Heart right ventricle (tissue), 16 donors: ENCODE data around the gene DENND1C. TPM values are rescaled to one million over a fixed set of nuclear protein-coding genes. Genes with fewer than 3 reads are reported as not detected.
A peak's percentile ranks its signal among the peaks of the same experiment; 100 is the strongest.

ENCODE experiments used
- ATAC-seq, 8 donors: fragments of 200-7000 bp; cut with Tn5 transposase; one replicate each; pipeline ENCODE4 v1.9.1; 2020; ENCODE audit warnings: mild to moderate bottlenecking in 8 of 8, moderate library complexity in 8 of 8, moderate number of reproducible peaks in 1 of 8
- DNase-seq, 2 donors: peaks; one replicate each; pipeline ENCODE4 v3.0.0-alpha.2; 2020
- H3K27ac ChIP-seq, 10 donors: fragments of 200-600 bp; sonication (generic) in 2 of 10; one replicate each; pipeline versions ENCODE4 v1.5.0 to v1.8.0; 2020 to 2022; ENCODE audit warnings: mild to moderate bottlenecking in 3 of 10
- H3K27me3 ChIP-seq, 7 donors: fragments of 200-600 bp; one replicate each; pipeline ENCODE4 v1.8.0; 2021 to 2022; ENCODE audit warnings: mild to moderate bottlenecking in 2 of 7
- H3K36me3 ChIP-seq, 9 donors: fragments of 200-600 bp; sonication (generic) in 1 of 9; one replicate each; pipeline versions ENCODE4 v1.5.0 to v1.8.0; 2020 to 2022; ENCODE audit warnings: mild to moderate bottlenecking in 2 of 9
- H3K4me1 ChIP-seq, 9 donors: fragments of 200-600 bp; sonication (generic) in 1 of 9; one replicate each; pipeline versions ENCODE4 v1.5.0 to v1.8.0; 2020 to 2022; ENCODE audit warnings: mild to moderate bottlenecking in 4 of 9
- H3K4me3 ChIP-seq, 10 donors: fragments of 200-600 bp; sonication (generic) in 2 of 10; one replicate each; pipeline versions ENCODE4 v1.5.0 to v1.8.0; 2020 to 2022; ENCODE audit warnings: mild to moderate bottlenecking in 7 of 10, moderate library complexity in 2 of 10
- H3K9me3 ChIP-seq, 11 donors: fragments of 200-600 bp in 10 of 11; sonication (generic) in 2 of 11; one replicate each; pipeline versions ENCODE4 v1.5.0 to v1.8.0; 2013 to 2022; ENCODE audit warnings: mild to moderate bottlenecking in 2 of 11, control low read depth in 1 of 11, moderate library complexity in 1 of 11
- CTCF ChIP-seq, 9 donors: fragments of 200-600 bp; sonication (generic) in 2 of 9; IDR thresholded peaks; one replicate each; pipeline versions ENCODE4 v1.5.0 to v1.8.0; 2021 to 2022; ENCODE audit warnings: antibody characterized with exemption in 9 of 9, mild to moderate bottlenecking in 5 of 9, moderate library complexity in 1 of 9
- WGBS, 2 donors: extraction: QIAGEN DNeasy Blood & Tissue Kit; methylation state at CpG; one replicate each; pipeline ENCODE4 v1.1.7; 2013; ENCODE audit warnings: inconsistent platforms in 1 of 2; 5-methylcytosine and 5-hydroxymethylcytosine counted together
- intact Hi-C, 10 donors: fragments of 100-400 bp; cut with DNase I; formaldehyde crosslinking; loops; one replicate each; pipeline versions ENCODE4 v1.11.1 to v1.14.2; 2022
- polyA plus RNA-seq, 2 donors: library from polyadenylated mRNA; stranded (reverse); fragments of 200-250 nt; gene quantifications; one replicate each; pipeline ENCODE4 v1.2.3, GENCODE V29; 2013
- total RNA-seq, 10 donors: library from RNA; stranded (reverse); fragmentation: NEBNext Ultra II Directional in 3 of 10; extraction: Animal tissue kit (Norgen Biotek cat#: 25700) in 3 of 10; gene quantifications; one replicate each; pipeline versions ENCODE4 v1.2.1 to v1.2.4, GENCODE V29; 2021 to 2023
- donor health status: Arrhythmogenic right ventricular cardiomyopathy.
- donor health status: ischemic (EF 13 %, LVEDD 7.1; RV severe dilation, severe dysfunction).
- donor health status: healthy with polysubstance abuse.
- donor health status: DM: no; HTN: yes; CAD: no.
- donor health status: DM: no; HTN: no; CAD: no.
- donor health status: ischemic (EF 25% LVEDD 6.9; RV normal size, moderate dysfunction).
- donor health status: ischemic (EF 25% LVEDD 5.7; RV mildly dilated, moderate dysfunction).
- donor health status: healthy.
- donor health status: DM: yes; HTN: yes; CAD: no.
- donor health status: Ischemic cardiomyopathy.
- donor health status: ischemic (EF 35%, LVEDD 5.7; RV mildly dilated, moderate dysfunction).
- donor health status: nonischemic (EF 11% LVEDD 7.7; RV severe dilation, severe dysfunction).
- donor health status: DM: yes; HTN: yes; CAD: no.
- donor health status: PGD.
- donor health status: ischemic (EF 29% LVEDD 5.4; RV normal size, mild dysfunction).
- donor health status: nonischemic (EF 23%, LVEDD 6.1; RV moderate dilation, normal function).

DENND1C gene
- total and polyA plus RNA-seq, 12 donors = 0.09 to 4.0 (median 0.69) TPM

DNA sequence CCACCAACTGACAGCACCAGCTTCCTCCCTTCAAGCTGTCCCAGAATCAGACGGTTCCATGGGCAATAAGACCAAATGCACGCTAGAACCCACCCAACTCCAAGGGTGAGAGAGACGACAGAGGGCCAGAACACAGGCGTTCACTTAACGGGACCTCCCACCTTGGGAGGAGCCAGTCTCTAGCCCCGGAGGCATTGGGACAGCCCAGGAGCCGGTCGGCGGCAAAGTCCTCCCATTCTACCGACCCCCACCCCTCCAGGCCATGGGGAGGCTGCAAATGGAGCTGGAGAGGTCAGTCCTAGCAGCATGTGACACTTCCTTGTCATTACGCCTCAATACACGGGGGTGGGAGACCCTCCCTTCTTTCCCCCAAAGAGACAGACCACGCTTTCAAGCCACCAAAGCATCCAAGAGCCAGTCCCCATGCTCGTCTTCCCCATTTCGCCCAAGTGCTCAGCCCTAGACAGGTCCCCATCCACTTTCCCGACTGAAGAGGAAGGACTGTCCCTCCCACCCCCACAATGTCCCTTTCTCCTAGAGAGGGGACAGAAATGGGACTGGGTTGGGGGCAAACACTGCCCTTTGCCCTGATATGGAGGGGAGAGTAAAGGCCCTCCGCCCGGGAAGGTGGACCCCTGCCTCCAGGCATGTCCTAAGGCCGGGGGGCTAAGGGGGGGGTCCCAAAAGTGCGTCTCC lies 57.9 kb downstream of the DENND1C start:
- TF ChIP-seq CTCF (IDR thresholded peaks at IDR 0.05) = no peak
- no peaks in the 10 kb centered on the region for H3K27me3 ChIP-seq
- DNase-seq (no peak), ATAC-seq (no peak)
- peaks cover 10 to 47% (median 29%) of the 10 kb centered on the region in 9 donors for H3K4me1 ChIP-seq
- intact Hi-C loops = loop anchor here in 4 of 10 donors (1.0 to 10.0 kb wide), 4 partner anchors 30 to 51 kb away; partner anchors contain the start of genes ALKBH7 (in 3 of the 4), GTF2F1 (in 1 of the 4) and PSPN (in 1 of the 4)
- H3K27ac ChIP-seq = peak overlapping the region in 8 of 10 donors; percentile 68 to 83 (median 73)
- 0 to 1% methylated on average over 20 of the region's 20 CpGs for WGBS, 2 donors
- H3K36me3 ChIP-seq = peaks cover 0 to 38% (median 17%) of the 10 kb centered on the region in 9 donors
- peak overlapping the region; percentile 61 to 92 (median 86) for H3K4me3 ChIP-seq
- H3K9me3 ChIP-seq = no peaks in the 10 kb centered on the region

GRCh38 chr19:6421075-6422014 lies 60.2 kb downstream of the DENND1C start:
- H3K9me3 ChIP-seq = no peaks in the 10 kb centered on the region
- intact Hi-C loops = loop anchor here in 1 of 10 donors (10.0 kb wide), 1 partner anchor 47 kb away; the partner anchor contains the start of genes ALKBH7 and PSPN
- H3K4me3 ChIP-seq = no peak overlapping the region
- no peaks in the 10 kb centered on the region for H3K27me3 ChIP-seq
- ATAC-seq (no peak), DNase-seq (no peak)
- WGBS, 2 donors = 78 to 82% methylated on average over 20 of the region's 20 CpGs
- H3K27ac ChIP-seq = no peak overlapping the region
- peaks cover 10 to 52% (median 29%) of the 10 kb centered on the region in 9 donors for H3K4me1 ChIP-seq
- peaks cover 6 to 61% (median 40%) of the 10 kb centered on the region in 9 donors for H3K36me3 ChIP-seq
- no peak for TF ChIP-seq CTCF (IDR thresholded peaks at IDR 0.05)

DNA sequence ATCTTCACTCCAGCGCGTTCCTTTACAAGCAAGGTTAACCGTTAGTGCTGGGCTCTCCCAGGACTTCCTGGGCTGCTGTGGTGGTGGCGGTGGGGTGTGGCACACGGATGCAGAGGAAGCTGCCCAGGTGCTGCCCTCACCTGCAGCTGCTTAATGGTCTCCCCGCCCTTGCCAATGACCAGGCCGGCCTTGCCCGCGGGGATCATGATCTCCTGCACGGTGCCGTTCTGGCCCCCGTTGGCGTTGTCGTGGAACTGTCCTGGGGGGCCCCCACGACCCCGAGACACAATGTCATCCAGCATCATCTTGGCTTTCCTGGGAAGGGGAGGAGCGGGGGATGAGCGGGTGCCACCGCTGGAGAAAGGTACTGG lies 63.0 kb downstream of the DENND1C start:
- Histone ChIP-seq H3K27me3 (no peaks in the 10 kb centered on the region), H3K4me3 (no peak overlapping the region), H3K4me1 (peaks cover 10 to 45% (median 18%) of the 10 kb centered on the region in 9 donors), H3K27ac (no peak overlapping the region), H3K36me3 (peaks cover 10 to 89% (median 63%) of the 10 kb centered on the region in 9 donors), H3K9me3 (no peaks in the 10 kb centered on the region)
- intact Hi-C loops = loop anchor here in 1 of 10 donors (10.0 kb wide), 1 partner anchor 194 kb away; no protein-coding TSS in a partner anchor
- DNase-seq = no peak
- 91% methylated on average over 19 of the region's 19 CpGs for WGBS, 2 donors
- no peak for TF ChIP-seq CTCF (IDR thresholded peaks at IDR 0.05)
- no peak for ATAC-seq
